ENCODE data around the gene PKLR.

Gene PKLR

GRCh38 chr1:155322953-155323728 is 21.9 kb upstream of the PKLR start:
- Mint-ChIP-seq H3K4me3 (peak overlapping the region; percentile 82), H3K27me3 (no peaks in the 10 kb centered on the region), H3K27ac (peak overlapping the region; percentile 91), H3K4me1 (ENCODE audit: low read depth) (peaks cover 46% of the 10 kb centered on the region), H3K9me3 (no peaks in the 10 kb centered on the region), H3K36me3 (ENCODE audit: low read depth) (peaks cover 61% of the 10 kb centered on the region)
- DNase-seq, result peak; percentile 95

GRCh38 chr1:155322571-155322952 is 21.3 kb upstream of the PKLR start:
- H3K36me3 Mint-ChIP-seq (ENCODE audit: low read depth), result peaks cover 61% of the 10 kb centered on the region
- H3K9me3 Mint-ChIP-seq, result no peaks in the 10 kb centered on the region
- H3K4me1 Mint-ChIP-seq (ENCODE audit: low read depth), result peaks cover 46% of the 10 kb centered on the region
- DNase-seq, result no peak
- peak overlapping the region; percentile 82 for H3K4me3 Mint-ChIP-seq
- no peaks in the 10 kb centered on the region for H3K27me3 Mint-ChIP-seq
- H3K27ac Mint-ChIP-seq, result peak overlapping the region; percentile 63

- peak overlapping the region; percentile 63 for H3K27ac Mint-ChIP-seq
- no peak for DNase-seq
- peaks cover 40% of the 10 kb centered on the region for H3K4me1 Mint-ChIP-seq (ENCODE audit: low read depth)
- no peaks in the 10 kb centered on the region for H3K9me3 Mint-ChIP-seq
- H3K27me3 Mint-ChIP-seq, result no peaks in the 10 kb centered on the region
- peaks cover 62% of the 10 kb centered on the region for H3K36me3 Mint-ChIP-seq (ENCODE audit: low read depth)
- H3K4me3 Mint-ChIP-seq, result peak overlapping the region; percentile 82
Measured at GRCh38 chr1:155321639-155322503, 20.6 kb upstream of the PKLR start.

GRCh38 chr1:155320661-155321617 is 19.7 kb upstream of the PKLR start, which contains the start of gene RUSC1:
RUSC1 (plus strand) TSS chr1:155320894; CDS start chr1:155321774, 880 bp downstream.
- H3K9me3 Mint-ChIP-seq, result no peaks in the 10 kb centered on the region
- H3K27ac Mint-ChIP-seq, result peak within 1 kb of the TSS; percentile 70
- no peaks in the 10 kb centered on the region for H3K27me3 Mint-ChIP-seq
- peaks cover 63% of the 10 kb centered on the region for H3K36me3 Mint-ChIP-seq (ENCODE audit: low read depth)
- DNase-seq, result peak; percentile 85
- peak within 1 kb of the TSS; percentile 82 for H3K4me3 Mint-ChIP-seq
- H3K4me1 Mint-ChIP-seq (ENCODE audit: low read depth), result peaks cover 37% of the 10 kb centered on the region

- no peaks in the 10 kb centered on the region for H3K9me3 Mint-ChIP-seq
- no peaks in the 10 kb centered on the region for H3K27me3 Mint-ChIP-seq
- H3K4me3 Mint-ChIP-seq, result peak overlapping the region; percentile 82
- DNase-seq, result no peak
- H3K4me1 Mint-ChIP-seq (ENCODE audit: low read depth), result peaks cover 31% of the 10 kb centered on the region
- peaks cover 65% of the 10 kb centered on the region for H3K36me3 Mint-ChIP-seq (ENCODE audit: low read depth)
- peak overlapping the region; percentile 70 for H3K27ac Mint-ChIP-seq
Measured at GRCh38 chr1:155320252-155320651, 19.0 kb upstream of the PKLR start.

GRCh38 chr1:155319536-155319935 is 18.3 kb upstream of the PKLR start:
- Mint-ChIP-seq H3K27me3 (no peaks in the 10 kb centered on the region), H3K4me1 (ENCODE audit: low read depth) (peaks cover 31% of the 10 kb centered on the region), H3K9me3 (no peaks in the 10 kb centered on the region), H3K36me3 (ENCODE audit: low read depth) (peaks cover 73% of the 10 kb centered on the region), H3K27ac (no peak overlapping the region), H3K4me3 (no peak overlapping the region)
- no peak for DNase-seq

GRCh38 chr1:155318082-155318481 is 16.8 kb upstream of the PKLR start:
- H3K27me3 Mint-ChIP-seq, result no peaks in the 10 kb centered on the region
- no peak overlapping the region for H3K4me3 Mint-ChIP-seq
- DNase-seq, result no peak
- no peak overlapping the region for H3K27ac Mint-ChIP-seq
- H3K9me3 Mint-ChIP-seq, result no peaks in the 10 kb centered on the region
- peaks cover 36% of the 10 kb centered on the region for H3K4me1 Mint-ChIP-seq (ENCODE audit: low read depth)
- H3K36me3 Mint-ChIP-seq (ENCODE audit: low read depth), result peaks cover 86% of the 10 kb centered on the region

- Mint-ChIP-seq H3K4me1 (ENCODE audit: low read depth) (peaks cover 36% of the 10 kb centered on the region), H3K9me3 (no peaks in the 10 kb centered on the region), H3K27ac (peak overlapping the region; percentile 22), H3K27me3 (no peaks in the 10 kb centered on the region), H3K4me3 (no peak overlapping the region), H3K36me3 (ENCODE audit: low read depth) (peaks cover 91% of the 10 kb centered on the region)
- DNase-seq, result no peak
Measured at GRCh38 chr1:155316922-155317321, 15.7 kb upstream of the PKLR start.

GRCh38 chr1:155313261-155313660 is 12.0 kb upstream of the PKLR start:
- peak overlapping the region; percentile 81 for H3K27ac Mint-ChIP-seq
- no peak overlapping the region for H3K4me3 Mint-ChIP-seq
- H3K4me1 Mint-ChIP-seq (ENCODE audit: low read depth), result peaks cover 32% of the 10 kb centered on the region
- H3K27me3 Mint-ChIP-seq, result no peaks in the 10 kb centered on the region
- H3K36me3 Mint-ChIP-seq (ENCODE audit: low read depth), result peaks cover 88% of the 10 kb centered on the region
- no peak for DNase-seq
- H3K9me3 Mint-ChIP-seq, result no peaks in the 10 kb centered on the region

GRCh38 chr1:155309423-155310021 is 8.3 kb upstream of the PKLR start:
- Mint-ChIP-seq H3K27me3 (no peaks in the 10 kb centered on the region), H3K4me1 (ENCODE audit: low read depth) (peaks cover 41% of the 10 kb centered on the region), H3K9me3 (no peaks in the 10 kb centered on the region), H3K4me3 (peak overlapping the region; percentile 98), H3K27ac (peak overlapping the region; percentile 98), H3K36me3 (ENCODE audit: low read depth) (peaks cover 56% of the 10 kb centered on the region)
- DNase-seq, result peak; percentile 36

- Mint-ChIP-seq H3K27me3 (no peaks in the 10 kb centered on the region), H3K36me3 (ENCODE audit: low read depth) (peaks cover 50% of the 10 kb centered on the region), H3K9me3 (no peaks in the 10 kb centered on the region), H3K4me1 (ENCODE audit: low read depth) (peaks cover 41% of the 10 kb centered on the region), H3K4me3 (peak within 1 kb of the TSS; percentile 98), H3K27ac (peak within 1 kb of the TSS; percentile 98)
- peak; percentile 94 for DNase-seq
Measured at GRCh38 chr1:155308493-155309422, 7.5 kb upstream of the PKLR start, which contains the start of gene FDPS. FDPS (plus strand) TSS chr1:155308866; CDS start chr1:155309790, 924 bp downstream.

GRCh38 chr1:155307247-155307740 is 6.1 kb upstream of the PKLR start:
- Mint-ChIP-seq H3K4me1 (ENCODE audit: low read depth) (peaks cover 33% of the 10 kb centered on the region), H3K27me3 (no peaks in the 10 kb centered on the region), H3K36me3 (ENCODE audit: low read depth) (peaks cover 35% of the 10 kb centered on the region), H3K4me3 (peak overlapping the region; percentile 98), H3K27ac (peak overlapping the region; percentile 98), H3K9me3 (no peaks in the 10 kb centered on the region)
- DNase-seq, result no peak
